ENCODE data around the gene SUGT1.

SUGT1 gene

DNA sequence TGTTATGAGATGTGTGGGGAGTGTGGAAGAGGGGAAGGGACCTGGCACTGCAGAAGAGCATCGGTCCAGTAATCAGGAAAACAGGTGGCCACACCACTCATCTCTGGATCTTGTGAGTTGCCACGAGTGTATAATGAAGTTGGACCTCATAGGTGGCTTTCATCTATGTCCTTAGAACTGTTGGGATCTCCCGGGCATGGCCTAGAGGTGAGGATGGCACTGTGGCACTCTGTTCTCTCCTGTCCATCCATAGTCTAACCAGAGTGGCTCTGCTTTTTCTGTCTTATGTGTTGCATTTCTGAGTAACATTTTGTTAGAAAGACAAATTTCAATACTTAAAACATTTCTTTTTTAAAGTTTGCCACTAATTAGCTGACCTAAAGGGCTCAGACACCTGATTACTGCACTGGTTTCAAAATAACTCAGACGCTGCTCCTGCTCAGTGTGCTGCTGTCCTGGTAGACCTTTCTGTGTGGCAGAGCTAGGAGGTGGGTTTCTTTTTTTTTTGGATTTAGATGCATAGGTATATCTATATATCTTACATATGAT is 81.5 kb downstream of the SUGT1 start:
- Histone ChIP-seq H3K36me3 (ENCODE audit: insufficient read depth, low read length) (no peaks in the 10 kb centered on the region), H3F3A (ENCODE audit: insufficient read depth, low read length) (no peaks in the 10 kb centered on the region), H3K9me2 (ENCODE audit: low read depth, low read length) (no peaks in the 10 kb centered on the region), H3K4me1 (ENCODE audit: insufficient read depth, low read length, severe bottlenecking) (no peaks in the 10 kb centered on the region), H3K4me2 (ENCODE audit: low read length) (no peak overlapping the region), H3K27ac (ENCODE audit: low read depth, low read length, poor library complexity, severe bottlenecking) (no peak overlapping the region), H4K20me1 (ENCODE audit: insufficient read depth, low read length) (no peaks in the 10 kb centered on the region), H3K27me3 (ENCODE audit: insufficient read depth, low read length) (no peaks in the 10 kb centered on the region), H2AFZ (ENCODE audit: low read length) (no peak overlapping the region), H3K9me3 (ENCODE audit: low read length) (no peaks in the 10 kb centered on the region), H3K9ac (ENCODE audit: low read length) (no peak overlapping the region), H3K79me2 (ENCODE audit: insufficient read depth, low read length) (no peaks in the 10 kb centered on the region), H3K4me3 (ENCODE audit: low read depth, low read length, poor library complexity, severe bottlenecking) (no peak overlapping the region)
- TF ChIP-seq EZH2 (IDR thresholded peaks at IDR 0.05; ENCODE audit: borderline replicate concordance, low read length) (no peak), CTCF (IDR thresholded peaks at IDR 0.05; ENCODE audit: low read length) (no peak)

GRCh38 chr13:52736891-52737290 is 84.3 kb downstream of the SUGT1 start:
- Histone ChIP-seq H3K4me3 (ENCODE audit: low read depth, low read length, poor library complexity, severe bottlenecking) (no peak overlapping the region), H3K9me3 (ENCODE audit: low read length) (no peaks in the 10 kb centered on the region)

DNA sequence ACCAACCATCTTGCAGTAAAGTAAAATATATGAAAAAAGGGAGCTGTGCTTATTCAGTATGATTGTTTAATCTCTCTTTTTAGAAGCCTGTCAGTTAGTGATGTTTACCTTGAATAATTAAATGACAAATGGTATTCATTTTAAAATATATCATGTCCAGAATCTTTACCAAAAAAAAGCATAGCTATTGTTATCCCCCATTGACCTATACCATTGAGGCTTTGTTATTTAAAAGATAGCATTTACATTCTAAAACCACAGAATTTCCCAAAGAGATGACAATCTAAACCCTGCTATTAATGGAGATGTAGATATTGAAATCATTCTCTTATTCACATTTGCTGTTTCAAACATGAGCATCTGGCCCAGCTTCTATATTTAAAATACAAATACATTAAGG is 84.8 kb downstream of the SUGT1 start:
- Histone ChIP-seq H3K9me2 (ENCODE audit: low read depth, low read length) (no peaks in the 10 kb centered on the region), H3K4me1 (ENCODE audit: insufficient read depth, low read length, severe bottlenecking) (no peaks in the 10 kb centered on the region), H3K9ac (ENCODE audit: low read length) (no peak overlapping the region), H3K36me3 (ENCODE audit: insufficient read depth, low read length) (no peaks in the 10 kb centered on the region), H4K20me1 (ENCODE audit: insufficient read depth, low read length) (no peaks in the 10 kb centered on the region), H3K79me2 (ENCODE audit: insufficient read depth, low read length) (no peaks in the 10 kb centered on the region), H3K27ac (ENCODE audit: low read depth, low read length, poor library complexity, severe bottlenecking) (no peak overlapping the region), H2AFZ (ENCODE audit: low read length) (no peak overlapping the region), H3K4me3 (ENCODE audit: low read depth, low read length, poor library complexity, severe bottlenecking) (no peak overlapping the region), H3K27me3 (ENCODE audit: insufficient read depth, low read length) (no peaks in the 10 kb centered on the region), H3F3A (ENCODE audit: insufficient read depth, low read length) (no peaks in the 10 kb centered on the region), H3K9me3 (ENCODE audit: low read length) (no peaks in the 10 kb centered on the region), H3K4me2 (ENCODE audit: low read length) (no peak overlapping the region)
- TF ChIP-seq EZH2 (IDR thresholded peaks at IDR 0.05; ENCODE audit: borderline replicate concordance, low read length) = no peak
- TF ChIP-seq CTCF (IDR thresholded peaks at IDR 0.05; ENCODE audit: low read length) = no peak

More at GRCh38 chr13:52736891-52737290, 84.3 kb downstream of the SUGT1 start:
- H3K27me3 ChIP-seq (ENCODE audit: insufficient read depth, low read length) = no peaks in the 10 kb centered on the region
- H4K20me1 ChIP-seq (ENCODE audit: insufficient read depth, low read length) = no peaks in the 10 kb centered on the region
- no peak overlapping the region for H2AFZ ChIP-seq (ENCODE audit: low read length)
- no peak overlapping the region for H3K27ac ChIP-seq (ENCODE audit: low read depth, low read length, poor library complexity, severe bottlenecking)
- no peaks in the 10 kb centered on the region for H3K9me2 ChIP-seq (ENCODE audit: low read depth, low read length)
- H3F3A ChIP-seq (ENCODE audit: insufficient read depth, low read length) = no peaks in the 10 kb centered on the region
- no peaks in the 10 kb centered on the region for H3K79me2 ChIP-seq (ENCODE audit: insufficient read depth, low read length)
- TF ChIP-seq EZH2 (IDR thresholded peaks at IDR 0.05; ENCODE audit: borderline replicate concordance, low read length) (no peak), CTCF (IDR thresholded peaks at IDR 0.05; ENCODE audit: low read length) (no peak)
- no peak overlapping the region for H3K9ac ChIP-seq (ENCODE audit: low read length)
- no peaks in the 10 kb centered on the region for H3K4me1 ChIP-seq (ENCODE audit: insufficient read depth, low read length, severe bottlenecking)
- H3K36me3 ChIP-seq (ENCODE audit: insufficient read depth, low read length) = no peaks in the 10 kb centered on the region
- no peak overlapping the region for H3K4me2 ChIP-seq (ENCODE audit: low read length)
